HepG2 (cell line): ENCODE measurements around the gene AGRP. TPM values are rescaled to one million over a fixed set of nuclear protein-coding genes. Genes with fewer than 3 reads are reported as not detected.
A peak's percentile ranks its signal among the peaks of the same experiment; 100 is the strongest.

Experiments used
- GTF3A ChIP-seq: sonication (generic); formaldehyde crosslinking; conservative IDR thresholded peaks from 2 replicates; pipeline ENCODE4 v1.4.0; 2020; ENCODE audit warnings: mild to moderate bottlenecking, missing genetic modification reagents
- HINFP ChIP-seq: sonication (generic); formaldehyde crosslinking; IDR thresholded peaks from 2 replicates; pipeline ENCODE4 v1.4.0; 2020; ENCODE audit warnings: low read depth, mild to moderate bottlenecking, missing genetic modification reagents
- HNRNPLL ChIP-seq: fragments of 200-400 bp; formaldehyde crosslinking; IDR thresholded peaks from 2 replicates; pipeline ENCODE4 v1.6.1; 2017; ENCODE audit warnings: mild to moderate bottlenecking, low read depth, low read length; ENCODE audit not compliant: poor library complexity, severe bottlenecking
- JARID2 ChIP-seq: sonication (generic); formaldehyde crosslinking; IDR thresholded peaks from 2 replicates; pipeline ENCODE4 v1.8.1; 2023; ENCODE audit warnings: missing genetic modification reagents, inconsistent platforms; ENCODE audit not compliant: insufficient replicate concordance
- MIER2 ChIP-seq: IDR thresholded peaks from 2 replicates; pipeline ENCODE4 v1.6.1; 2016; ENCODE audit warnings: missing biosample characterization, missing genetic modification reagents
- MTA1 ChIP-seq: sonication (generic); formaldehyde crosslinking; IDR thresholded peaks from 2 replicates; pipeline ENCODE4 v1.4.0; 2020; ENCODE audit warnings: missing genetic modification reagents, mild to moderate bottlenecking, borderline replicate concordance
- ONECUT2 ChIP-seq: sonication (generic); formaldehyde crosslinking; IDR thresholded peaks from 2 replicates; pipeline ENCODE4 v1.4.0; 2020; ENCODE audit warnings: missing genetic modification reagents
- SMARCC2 ChIP-seq: fragments of 450-650 bp; IDR thresholded peaks from 2 replicates; pipeline ENCODE4 v1.6.1; 2017; ENCODE audit warnings: antibody characterized with exemption, mild to moderate bottlenecking
- TBP ChIP-seq: sonication (generic); formaldehyde crosslinking; IDR thresholded peaks from 2 replicates; pipeline ENCODE4 v1.5.0; 2020; ENCODE audit warnings: missing genetic modification reagents
- WIZ ChIP-seq: sonication (generic); formaldehyde crosslinking; IDR thresholded peaks from 2 replicates; pipeline ENCODE4 v1.5.1; 2020; ENCODE audit warnings: mild to moderate bottlenecking, missing genetic modification reagents
- ZBTB46 ChIP-seq: sonication (generic); formaldehyde crosslinking; IDR thresholded peaks from 2 replicates; pipeline ENCODE4 v1.4.0; 2020; ENCODE audit warnings: mild to moderate bottlenecking, missing genetic modification reagents, borderline replicate concordance
- ZNF275 ChIP-seq: sonication (generic); formaldehyde crosslinking; IDR thresholded peaks from 2 replicates; pipeline ENCODE4 v1.8.0; 2022; ENCODE audit warnings: missing genetic modification reagents, mild to moderate bottlenecking, inconsistent platforms, borderline replicate concordance
- ZNF292 ChIP-seq: sonication (generic); formaldehyde crosslinking; IDR thresholded peaks from 2 replicates; pipeline ENCODE4 v1.8.1; 2022; ENCODE audit warnings: mild to moderate bottlenecking, low read depth, missing genetic modification reagents, borderline replicate concordance
- ZNF547 ChIP-seq: sonication (generic); formaldehyde crosslinking; IDR thresholded peaks from 2 replicates; pipeline ENCODE4 v1.5.1; 2020; ENCODE audit warnings: mild to moderate bottlenecking, missing genetic modification reagents
- polyA plus RNA-seq, 8 experiments: library from polyadenylated mRNA; depleted of rRNA in 3 of 8; stranded (reverse) in 7 of 8; unstranded in 1 of 8; fragments of >200 nt; fragmentation: Illumina TruSeq in 4 of 8; extraction: Trizol in 4 of 8; gene quantifications; 2 replicates each; pipeline versions ENCODE4 v1.2.1 to v1.2.3, GENCODE V29; 2011 to 2016; ENCODE audit warnings: low read depth in 4 of 8, missing spikeins in 1 of 8, mixed read lengths in 1 of 8; ENCODE audit not compliant: insufficient read depth in 1 of 8
- total RNA-seq, 5 experiments: library from RNA; depleted of rRNA; stranded (reverse); fragments of >200 nt; fragmentation: Illumina TruSeq; extraction: Trizol; gene quantifications; 2 replicates each; pipeline ENCODE4 v1.2.3, GENCODE V29; 2016; ENCODE audit warnings: low read depth in 1 of 5
- TF ChIP-seq, protein P1 (sequence below): sonication (generic); formaldehyde crosslinking; IDR thresholded peaks from 2 replicates; pipeline ENCODE4; 2020; ENCODE audit warnings: missing genetic modification reagents, mild to moderate bottlenecking, borderline replicate concordance
- TF ChIP-seq, protein P2 (sequence below): sonication (generic); formaldehyde crosslinking; IDR thresholded peaks from 2 replicates; pipeline ENCODE4 v1.4.0; 2020; ENCODE audit warnings: missing genetic modification reagents, mild to moderate bottlenecking, borderline replicate concordance
- TF ChIP-seq, protein P3 (sequence below): sonication (generic); formaldehyde crosslinking; IDR thresholded peaks from 2 replicates; pipeline ENCODE4 v1.4.0; 2020; ENCODE audit warnings: mild to moderate bottlenecking, missing genetic modification reagents

The AGRP gene
- total and polyA plus RNA-seq, 2 of the 13 experiments (the other 11 are each of a cell fraction or from before 2014, with no cell fraction given): not detected

DNA sequence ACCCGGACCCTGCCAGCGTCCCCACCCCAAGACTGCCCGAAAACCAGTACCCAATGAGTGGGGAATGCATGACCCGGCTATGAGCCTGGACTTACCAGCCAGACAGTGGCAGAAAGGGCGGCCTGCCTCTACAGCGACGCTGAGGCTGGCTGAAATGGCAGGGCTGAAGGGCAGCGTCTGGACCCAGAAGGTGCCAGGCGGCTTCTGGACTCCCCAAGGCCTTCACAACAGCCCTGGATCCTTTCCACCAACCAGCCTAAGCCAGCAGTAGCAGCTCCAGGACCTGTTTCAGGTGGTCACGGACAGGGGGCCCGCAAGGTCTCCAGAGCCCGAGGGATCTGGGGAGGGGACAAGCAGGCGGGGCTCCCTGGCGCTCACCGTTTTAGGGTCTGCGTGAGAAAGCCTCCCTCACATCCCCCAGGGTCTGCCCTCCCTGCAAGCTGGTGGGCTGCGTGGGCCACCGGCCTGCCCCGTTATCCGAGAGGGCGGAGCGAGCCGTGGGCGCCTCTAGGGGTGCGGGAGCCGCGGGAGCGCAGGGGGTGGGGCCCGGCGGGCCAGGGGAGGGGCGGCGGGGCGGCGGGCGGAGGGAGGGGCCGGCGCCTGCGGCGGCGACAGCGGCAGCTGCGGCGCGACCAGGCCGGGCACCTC, 45.0 kb upstream of the AGRP start, which contains the start of gene RIPOR1 (continued):
- TF ChIP-seq, protein P1, sequence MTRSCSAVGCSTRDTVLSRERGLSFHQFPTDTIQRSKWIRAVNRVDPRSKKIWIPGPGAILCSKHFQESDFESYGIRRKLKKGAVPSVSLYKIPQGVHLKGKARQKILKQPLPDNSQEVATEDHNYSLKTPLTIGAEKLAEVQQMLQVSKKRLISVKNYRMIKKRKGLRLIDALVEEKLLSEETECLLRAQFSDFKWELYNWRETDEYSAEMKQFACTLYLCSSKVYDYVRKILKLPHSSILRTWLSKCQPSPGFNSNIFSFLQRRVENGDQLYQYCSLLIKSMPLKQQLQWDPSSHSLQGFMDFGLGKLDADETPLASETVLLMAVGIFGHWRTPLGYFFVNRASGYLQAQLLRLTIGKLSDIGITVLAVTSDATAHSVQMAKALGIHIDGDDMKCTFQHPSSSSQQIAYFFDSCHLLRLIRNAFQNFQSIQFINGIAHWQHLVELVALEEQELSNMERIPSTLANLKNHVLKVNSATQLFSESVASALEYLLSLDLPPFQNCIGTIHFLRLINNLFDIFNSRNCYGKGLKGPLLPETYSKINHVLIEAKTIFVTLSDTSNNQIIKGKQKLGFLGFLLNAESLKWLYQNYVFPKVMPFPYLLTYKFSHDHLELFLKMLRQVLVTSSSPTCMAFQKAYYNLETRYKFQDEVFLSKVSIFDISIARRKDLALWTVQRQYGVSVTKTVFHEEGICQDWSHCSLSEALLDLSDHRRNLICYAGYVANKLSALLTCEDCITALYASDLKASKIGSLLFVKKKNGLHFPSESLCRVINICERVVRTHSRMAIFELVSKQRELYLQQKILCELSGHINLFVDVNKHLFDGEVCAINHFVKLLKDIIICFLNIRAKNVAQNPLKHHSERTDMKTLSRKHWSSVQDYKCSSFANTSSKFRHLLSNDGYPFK (CRISPR knock-in tag): peak; percentile 52
- TF ChIP-seq ZNF547 (CRISPR knock-in tag) (no peak; the same call in 1 of the 2 replicates), JARID2 (CRISPR knock-in tag) (peak; percentile 27), HINFP (CRISPR knock-in tag) (no peak), MTA1 (CRISPR knock-in tag) (peak; percentile 6; the same call in 1 of the 2 replicates), TBP (CRISPR knock-in tag) (0 out of 2 replicates have a peak, but pooled peaks have one; percentile 14), ZNF292 (no peak), ZBTB46 (CRISPR knock-in tag) (no peak), SMARCC2 (no peak), HNRNPLL (peak; percentile 0), MIER2 (CRISPR knock-in tag) (no peak), WIZ (CRISPR knock-in tag) (0 out of 2 replicates have a peak, but pooled peaks have one; percentile 5), ZNF275 (CRISPR knock-in tag) (peak; percentile 20; the same call in 1 of the 2 replicates), GTF3A (CRISPR knock-in tag) (no peak), ONECUT2 (CRISPR knock-in tag) (no peak)
- TF ChIP-seq, protein P2, sequence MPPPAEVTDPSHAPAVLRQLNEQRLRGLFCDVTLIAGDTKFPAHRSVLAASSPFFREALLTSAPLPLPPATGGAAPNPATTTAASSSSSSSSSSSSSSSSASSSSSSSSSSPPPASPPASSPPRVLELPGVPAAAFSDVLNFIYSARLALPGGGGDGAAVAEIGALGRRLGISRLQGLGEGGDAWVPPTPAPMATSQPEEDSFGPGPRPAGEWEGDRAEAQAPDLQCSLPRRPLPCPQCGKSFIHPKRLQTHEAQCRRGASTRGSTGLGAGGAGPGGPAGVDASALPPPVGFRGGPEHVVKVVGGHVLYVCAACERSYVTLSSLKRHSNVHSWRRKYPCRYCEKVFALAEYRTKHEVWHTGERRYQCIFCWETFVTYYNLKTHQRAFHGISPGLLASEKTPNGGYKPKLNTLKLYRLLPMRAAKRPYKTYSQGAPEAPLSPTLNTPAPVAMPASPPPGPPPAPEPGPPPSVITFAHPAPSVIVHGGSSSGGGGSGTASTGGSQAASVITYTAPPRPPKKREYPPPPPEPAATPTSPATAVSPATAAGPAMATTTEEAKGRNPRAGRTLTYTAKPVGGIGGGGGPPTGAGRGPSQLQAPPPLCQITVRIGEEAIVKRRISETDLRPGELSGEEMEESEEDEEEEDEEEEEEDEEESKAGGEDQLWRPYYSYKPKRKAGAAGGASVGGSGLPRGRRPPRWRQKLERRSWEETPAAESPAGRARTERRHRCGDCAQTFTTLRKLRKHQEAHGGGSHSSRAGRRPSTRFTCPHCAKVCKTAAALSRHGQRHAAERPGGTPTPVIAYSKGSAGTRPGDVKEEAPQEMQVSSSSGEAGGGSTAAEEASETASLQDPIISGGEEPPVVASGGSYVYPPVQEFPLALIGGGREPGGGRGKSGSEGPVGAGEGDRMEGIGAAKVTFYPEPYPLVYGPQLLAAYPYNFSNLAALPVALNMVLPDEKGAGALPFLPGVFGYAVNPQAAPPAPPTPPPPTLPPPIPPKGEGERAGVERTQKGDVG (CRISPR knock-in tag): no peak
- TF ChIP-seq, protein P3, sequence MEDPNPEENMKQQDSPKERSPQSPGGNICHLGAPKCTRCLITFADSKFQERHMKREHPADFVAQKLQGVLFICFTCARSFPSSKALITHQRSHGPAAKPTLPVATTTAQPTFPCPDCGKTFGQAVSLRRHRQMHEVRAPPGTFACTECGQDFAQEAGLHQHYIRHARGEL (CRISPR knock-in tag): 0 out of 2 replicates have a peak, but pooled peaks have one; percentile 84
